ENCODE measurements around the gene OR2V1.

OR2V1 gene

DNA sequence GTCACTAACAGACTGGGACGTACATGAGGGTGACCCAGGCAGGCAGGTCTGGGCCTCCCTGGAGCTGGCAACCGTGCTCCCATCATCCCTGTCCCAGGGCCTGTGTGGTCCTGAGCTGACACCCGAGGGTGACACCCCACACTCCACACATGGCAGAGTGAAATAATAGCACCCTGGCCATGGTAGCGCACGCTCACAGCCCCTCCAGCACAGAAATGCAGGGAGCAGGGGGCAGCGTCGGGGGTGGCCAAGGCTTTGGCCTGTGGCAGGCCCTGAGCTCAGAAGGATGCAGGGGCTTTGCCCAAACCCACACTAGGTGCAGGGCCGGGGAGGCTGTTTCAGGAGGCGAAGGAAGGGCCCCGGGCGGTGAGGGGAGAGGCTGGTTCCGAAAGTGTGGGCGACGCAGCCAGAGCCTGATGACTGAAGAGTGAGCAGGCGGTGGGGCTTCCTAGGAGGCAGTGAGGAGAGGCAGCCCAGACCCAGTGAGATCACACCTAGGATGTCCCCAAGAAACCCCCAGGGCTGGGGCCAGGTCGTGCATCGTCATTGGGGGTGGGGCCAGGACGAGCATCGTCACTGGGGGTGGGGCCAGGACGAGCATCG lies 29.3 kb upstream of the OR2V1 start:
- Histone ChIP-seq H3K27me3 (replicated peaks; ENCODE audit: insufficient read depth, low read length) (peaks cover 5% of the 10 kb centered on the region; the same call in 1 of the 2 replicates), H3K4me2 (ENCODE audit: low read depth, low read length) (peak overlapping the region; percentile 80), H3K9ac (ENCODE audit: low read length) (peak overlapping the region; percentile 71), H3K9me3 (replicated peaks; ENCODE audit: insufficient read depth, low read length) (no peaks in the 10 kb centered on the region), H3F3A (ENCODE audit: insufficient read depth, low read length) (peaks cover 5% of the 10 kb centered on the region), H3K4me1 (ENCODE audit: low read length) (peaks cover 16% of the 10 kb centered on the region), H3K36me3 (replicated peaks; ENCODE audit: insufficient read depth, low read length) (no peaks in the 10 kb centered on the region), H3K79me2 (ENCODE audit: low read length) (no peaks in the 10 kb centered on the region), H3K4me3 (ENCODE audit: low read length) (peak overlapping the region; percentile 63), H3K27ac (ENCODE audit: low read length) (peak overlapping the region; percentile 81), H4K20me1 (ENCODE audit: insufficient read depth, low read length) (no peaks in the 10 kb centered on the region), H3K9me2 (replicated peaks; ENCODE audit: insufficient read depth, low read length) (no peaks in the 10 kb centered on the region), H2AFZ (ENCODE audit: low read length) (peak overlapping the region; percentile 94)
- DNase-seq: peak; percentile 66
- TF ChIP-seq EZH2 (optimal IDR thresholded peaks at IDR 0.05; ENCODE audit: low read depth, low read length): no peak
- no peak for TF ChIP-seq EZH2phosphoT487 (IDR thresholded peaks at IDR 0.05; ENCODE audit: low read length)
- TF ChIP-seq, protein P1, sequence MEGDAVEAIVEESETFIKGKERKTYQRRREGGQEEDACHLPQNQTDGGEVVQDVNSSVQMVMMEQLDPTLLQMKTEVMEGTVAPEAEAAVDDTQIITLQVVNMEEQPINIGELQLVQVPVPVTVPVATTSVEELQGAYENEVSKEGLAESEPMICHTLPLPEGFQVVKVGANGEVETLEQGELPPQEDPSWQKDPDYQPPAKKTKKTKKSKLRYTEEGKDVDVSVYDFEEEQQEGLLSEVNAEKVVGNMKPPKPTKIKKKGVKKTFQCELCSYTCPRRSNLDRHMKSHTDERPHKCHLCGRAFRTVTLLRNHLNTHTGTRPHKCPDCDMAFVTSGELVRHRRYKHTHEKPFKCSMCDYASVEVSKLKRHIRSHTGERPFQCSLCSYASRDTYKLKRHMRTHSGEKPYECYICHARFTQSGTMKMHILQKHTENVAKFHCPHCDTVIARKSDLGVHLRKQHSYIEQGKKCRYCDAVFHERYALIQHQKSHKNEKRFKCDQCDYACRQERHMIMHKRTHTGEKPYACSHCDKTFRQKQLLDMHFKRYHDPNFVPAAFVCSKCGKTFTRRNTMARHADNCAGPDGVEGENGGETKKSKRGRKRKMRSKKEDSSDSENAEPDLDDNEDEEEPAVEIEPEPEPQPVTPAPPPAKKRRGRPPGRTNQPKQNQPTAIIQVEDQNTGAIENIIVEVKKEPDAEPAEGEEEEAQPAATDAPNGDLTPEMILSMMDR (IDR thresholded peaks at IDR 0.05; ENCODE audit: low read length): no peak

DNA sequence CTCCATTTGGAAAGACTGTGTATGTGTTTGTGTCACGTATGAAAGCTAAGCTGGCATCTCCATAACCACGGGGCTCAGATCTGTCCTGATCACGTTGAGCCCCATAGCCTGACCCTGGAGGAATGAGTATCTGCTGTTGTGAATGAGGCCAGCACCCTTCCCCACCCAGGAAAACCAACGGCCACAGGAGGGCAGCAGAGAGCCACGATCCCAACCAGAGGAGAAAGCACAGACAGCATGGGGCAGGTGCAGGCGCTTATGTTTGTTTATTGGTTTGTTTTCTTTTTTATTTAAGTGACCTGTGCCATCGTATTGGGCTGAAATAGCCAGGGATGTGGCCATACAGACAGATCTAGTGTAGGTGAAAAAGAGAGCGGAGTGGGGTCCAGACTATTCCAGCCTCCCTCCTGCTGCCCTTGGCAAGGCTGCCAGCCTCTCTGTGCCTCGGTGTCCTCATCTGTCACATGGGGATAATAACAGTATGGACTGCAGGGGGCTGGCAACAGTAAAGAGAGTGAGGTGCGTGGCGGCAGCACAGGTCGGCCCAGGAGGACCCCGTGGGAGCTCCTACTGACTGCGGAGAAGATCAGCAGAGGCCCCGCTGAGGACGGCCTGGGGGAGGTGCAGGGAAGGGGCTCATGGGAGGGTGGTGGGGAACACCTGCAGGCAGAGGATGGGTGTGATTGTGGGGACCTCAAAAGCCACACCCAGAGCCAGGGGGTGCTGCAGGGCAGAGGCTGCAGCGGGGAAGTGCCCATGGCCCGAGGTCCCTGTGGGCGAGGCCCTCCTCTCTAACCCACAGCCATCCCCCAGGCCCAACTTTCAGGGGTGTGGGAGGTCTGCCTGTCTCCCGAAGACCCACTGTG lies 28.6 kb upstream of the OR2V1 start:
- Histone ChIP-seq H3K79me2 (ENCODE audit: low read length) (no peaks in the 10 kb centered on the region), H3K4me3 (ENCODE audit: low read length) (peak overlapping the region; percentile 63), H3K9ac (ENCODE audit: low read length) (peak overlapping the region; percentile 71), H3K27ac (ENCODE audit: low read length) (peak overlapping the region; percentile 81), H4K20me1 (ENCODE audit: insufficient read depth, low read length) (no peaks in the 10 kb centered on the region), H3K36me3 (replicated peaks; ENCODE audit: insufficient read depth, low read length) (no peaks in the 10 kb centered on the region), H3K27me3 (replicated peaks; ENCODE audit: insufficient read depth, low read length) (peaks cover 5% of the 10 kb centered on the region; the same call in 1 of the 2 replicates), H3K9me2 (replicated peaks; ENCODE audit: insufficient read depth, low read length) (no peaks in the 10 kb centered on the region), H3K4me1 (ENCODE audit: low read length) (peaks cover 16% of the 10 kb centered on the region), H3F3A (ENCODE audit: insufficient read depth, low read length) (peaks cover 5% of the 10 kb centered on the region), H3K4me2 (ENCODE audit: low read depth, low read length) (peak overlapping the region; percentile 80; the same call in 1 of the 2 replicates), H2AFZ (ENCODE audit: low read length) (peak overlapping the region; percentile 94), H3K9me3 (replicated peaks; ENCODE audit: insufficient read depth, low read length) (no peaks in the 10 kb centered on the region)
- no peak for TF ChIP-seq EZH2phosphoT487 (IDR thresholded peaks at IDR 0.05; ENCODE audit: low read length)
- TF ChIP-seq, protein P1 (IDR thresholded peaks at IDR 0.05; ENCODE audit: low read length): peak; percentile 92
- peak; percentile 79 for DNase-seq

DNA sequence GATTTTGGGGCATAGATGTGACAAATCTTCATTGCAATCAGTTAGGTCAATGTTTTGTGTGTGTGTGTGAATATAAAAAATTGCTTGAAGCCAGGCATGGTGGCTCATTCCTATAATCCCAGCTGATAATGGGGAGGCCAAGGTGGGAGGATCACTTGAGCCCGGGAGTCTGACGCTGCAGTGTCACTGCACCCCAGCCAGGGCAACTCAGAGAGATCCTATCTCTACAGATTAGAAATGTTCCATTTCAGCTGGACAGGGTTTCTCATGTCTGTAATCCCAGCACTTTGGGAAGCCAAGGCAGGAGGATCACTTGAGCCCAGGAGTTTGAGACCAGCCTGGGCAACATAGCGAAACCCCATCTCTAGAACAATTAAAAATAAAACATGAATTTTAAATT lies 27.9 kb upstream of the OR2V1 start:
- Histone ChIP-seq H3K36me3 (replicated peaks; ENCODE audit: insufficient read depth, low read length) (no peaks in the 10 kb centered on the region), H3K79me2 (ENCODE audit: low read length) (no peaks in the 10 kb centered on the region), H3K27ac (ENCODE audit: low read length) (no peak overlapping the region), H3K9me3 (replicated peaks; ENCODE audit: insufficient read depth, low read length) (no peaks in the 10 kb centered on the region), H3F3A (ENCODE audit: insufficient read depth, low read length) (peaks cover 5% of the 10 kb centered on the region), H2AFZ (ENCODE audit: low read length) (no peak overlapping the region), H3K9me2 (replicated peaks; ENCODE audit: insufficient read depth, low read length) (no peaks in the 10 kb centered on the region), H4K20me1 (ENCODE audit: insufficient read depth, low read length) (no peaks in the 10 kb centered on the region), H3K4me2 (ENCODE audit: low read depth, low read length) (peak overlapping the region; percentile 23; the same call in 1 of the 2 replicates), H3K27me3 (replicated peaks; ENCODE audit: insufficient read depth, low read length) (peaks cover 5% of the 10 kb centered on the region; the same call in 1 of the 2 replicates), H3K4me1 (ENCODE audit: low read length) (peaks cover 16% of the 10 kb centered on the region), H3K4me3 (ENCODE audit: low read length) (no peak overlapping the region), H3K9ac (ENCODE audit: low read length) (no peak overlapping the region)
- DNase-seq: no peak
- TF ChIP-seq EZH2phosphoT487 (IDR thresholded peaks at IDR 0.05; ENCODE audit: low read length) (no peak), EZH2 (optimal IDR thresholded peaks at IDR 0.05; ENCODE audit: low read depth, low read length) (no peak)
- TF ChIP-seq, protein P1 (IDR thresholded peaks at IDR 0.05; ENCODE audit: low read length): no peak

Data from MM.1S (cell line).